ENCODE results near the gene PSMB2. TPM values are rescaled to one million over a fixed set of nuclear protein-coding genes. Genes with fewer than 3 reads are reported as not detected.

The PSMB2 gene
- total and polyA plus RNA-seq, 10 of the 15 experiments (the other 5 are each of a cell fraction or from before 2014, with no cell fraction given), result 71.7 to 299 (median 145) TPM

DNA sequence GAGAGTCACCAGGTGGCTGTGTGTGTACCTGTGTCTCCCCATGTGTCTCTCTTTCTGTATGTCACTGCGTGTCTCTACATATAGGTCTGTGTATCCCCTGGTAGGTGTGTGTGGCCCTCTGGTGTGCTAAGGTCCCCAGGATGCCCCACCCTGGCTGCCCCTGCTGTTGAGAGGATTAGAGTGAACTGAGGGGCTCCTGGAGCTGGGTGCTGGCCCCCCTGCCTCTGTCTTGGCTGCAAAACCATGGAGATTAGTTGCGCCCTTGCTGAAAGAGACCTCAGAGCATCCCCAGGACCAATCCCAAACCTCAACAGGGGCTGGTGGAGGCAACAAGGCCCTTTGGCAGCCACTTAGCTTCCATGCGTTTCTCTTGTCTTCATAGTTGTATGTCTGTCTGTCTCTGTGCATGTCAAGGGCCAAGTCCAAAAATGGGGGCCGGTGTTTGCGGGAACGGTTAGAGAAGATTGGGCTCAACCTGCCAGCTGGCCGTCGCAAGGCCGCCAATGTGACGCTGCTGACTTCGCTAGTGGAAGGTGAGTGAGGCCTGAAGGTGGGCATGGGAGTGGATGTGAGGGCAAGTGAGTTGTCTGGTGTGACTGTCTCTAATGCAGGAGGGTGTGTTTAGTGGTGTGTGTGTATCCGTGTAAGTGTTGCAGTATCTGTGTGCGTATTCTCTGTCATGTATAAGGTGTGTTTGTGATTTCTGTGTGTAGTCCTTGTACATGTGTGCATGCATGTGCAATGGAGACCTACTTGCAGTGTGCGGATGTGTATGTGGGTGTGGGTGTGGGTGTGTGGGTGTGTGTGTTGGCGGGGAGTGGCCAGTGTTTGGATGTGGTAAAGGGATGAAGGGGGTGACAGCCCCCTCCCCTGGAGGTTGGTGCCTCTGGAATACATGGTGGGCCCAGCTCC, 51.6 kb downstream of the PSMB2 start:
- Histone ChIP-seq H3K4me2 (ENCODE audit: control insufficient read depth, insufficient read depth) (no peak overlapping the region), H3K4me3 (no peak overlapping the region), H3K9me3 (replicated peaks; ENCODE audit: control insufficient read depth, insufficient read depth, low read length) (no peaks in the 10 kb centered on the region), H3K79me2 (ENCODE audit: control insufficient read depth, insufficient read depth, low read length) (no peaks in the 10 kb centered on the region), H4K20me1 (ENCODE audit: control insufficient read depth, insufficient read depth) (no peaks in the 10 kb centered on the region), H3K36me3 (ENCODE audit: control insufficient read depth in 2 of 2, insufficient read depth in 2 of 2, low read length in 1 of 2) (no peaks in the 10 kb centered on the region), H3K9ac (ENCODE audit: control insufficient read depth, insufficient read depth, low read length) (no peak overlapping the region), H3K27me3 (replicated peaks in 1 of 2; ENCODE audit: control insufficient read depth in 2 of 2, insufficient read depth in 2 of 2, low read length in 1 of 2) (no peaks in the 10 kb centered on the region), H3K4me1 (ENCODE audit: control insufficient read depth, insufficient read depth, low read length) (no peaks in the 10 kb centered on the region), H2AFZ (ENCODE audit: control insufficient read depth, low read depth, low read length) (no peak overlapping the region), H3K27ac (ENCODE audit: control insufficient read depth, insufficient read depth) (no peak overlapping the region)
- POLR2A ChIA-PET, result no interaction called here
- BruUV-seq (replicated peaks), result no TSS peak
- ATAC-seq, result no peak
- TF ChIP-seq, protein P1, sequence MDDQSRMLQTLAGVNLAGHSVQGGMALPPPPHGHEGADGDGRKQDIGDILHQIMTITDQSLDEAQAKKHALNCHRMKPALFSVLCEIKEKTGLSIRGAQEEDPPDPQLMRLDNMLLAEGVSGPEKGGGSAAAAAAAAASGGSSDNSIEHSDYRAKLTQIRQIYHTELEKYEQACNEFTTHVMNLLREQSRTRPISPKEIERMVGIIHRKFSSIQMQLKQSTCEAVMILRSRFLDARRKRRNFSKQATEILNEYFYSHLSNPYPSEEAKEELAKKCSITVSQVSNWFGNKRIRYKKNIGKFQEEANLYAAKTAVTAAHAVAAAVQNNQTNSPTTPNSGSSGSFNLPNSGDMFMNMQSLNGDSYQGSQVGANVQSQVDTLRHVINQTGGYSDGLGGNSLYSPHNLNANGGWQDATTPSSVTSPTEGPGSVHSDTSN (IDR thresholded peaks at IDR 0.05; ENCODE audit: insufficient replicate concordance, low read depth, low read length), result peak; percentile 51
- no peak for TF ChIP-seq FOXM1 (IDR thresholded peaks at IDR 0.05; ENCODE audit: low read depth, low read length)
- TF ChIP-seq, protein P2, sequence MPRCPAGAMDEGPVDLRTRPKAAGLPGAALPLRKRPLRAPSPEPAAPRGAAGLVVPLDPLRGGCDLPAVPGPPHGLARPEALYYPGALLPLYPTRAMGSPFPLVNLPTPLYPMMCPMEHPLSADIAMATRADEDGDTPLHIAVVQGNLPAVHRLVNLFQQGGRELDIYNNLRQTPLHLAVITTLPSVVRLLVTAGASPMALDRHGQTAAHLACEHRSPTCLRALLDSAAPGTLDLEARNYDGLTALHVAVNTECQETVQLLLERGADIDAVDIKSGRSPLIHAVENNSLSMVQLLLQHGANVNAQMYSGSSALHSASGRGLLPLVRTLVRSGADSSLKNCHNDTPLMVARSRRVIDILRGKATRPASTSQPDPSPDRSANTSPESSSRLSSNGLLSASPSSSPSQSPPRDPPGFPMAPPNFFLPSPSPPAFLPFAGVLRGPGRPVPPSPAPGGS (IDR thresholded peaks at IDR 0.05; ENCODE audit: borderline replicate concordance, insufficient read depth, low read depth, low read length, poor library complexity, severe bottlenecking), result peak; percentile 90
- CTCF ChIA-PET, result no interaction called here
- FAIRE-seq, result no peak
- SMC1A ChIA-PET (ENCODE audit: uncharacterized antibody, unreplicated experiment), result interaction anchor here (0.8 kb wide), 1 partner anchor 368 kb away, joined by 3 read pairs; no protein-coding TSS in a partner anchor
- intact Hi-C loops (cut with micrococcal nuclease; ENCODE audit: unreplicated experiment), result no loop called here
- RAD21 ChIA-PET (ENCODE audit: unreplicated experiment), result interaction anchor here (1.0 kb wide), 1 partner anchor 22 kb away, joined by 3 read pairs; no protein-coding TSS in a partner anchor
- no peak for DNase-seq (ENCODE audit: low read depth, low spot score)
- WGBS (ENCODE audit: insufficient coverage, insufficient replicate concordance, low lambda C conversion rate, missing lambda C conversion rate), result 96% methylated on average over 15 of the region's 15 CpGs
- in situ Hi-C loops (cut with MboI), result no loop called here
